Stimulated activated CD4-positive, alpha-beta T cell treated with anti-CD3 and anti-CD28 coated beads, Interleukin-4, amount 100 ng/mL, for 48 hours (primary cell): ENCODE results near the gene GRIN3B.
"Not testable (repeated sequence)": the region's sequence is repeated elsewhere in the genome, so short reads cannot be mapped to it uniquely, and the experiment has no call there.

ENCODE experiments used
- DNase-seq, 2 donors: peaks; one replicate each; pipeline ENCODE4 v3.0.0-alpha.2; 2020; ENCODE audit warnings: low read depth in 2 of 2

Gene GRIN3B, protein sequence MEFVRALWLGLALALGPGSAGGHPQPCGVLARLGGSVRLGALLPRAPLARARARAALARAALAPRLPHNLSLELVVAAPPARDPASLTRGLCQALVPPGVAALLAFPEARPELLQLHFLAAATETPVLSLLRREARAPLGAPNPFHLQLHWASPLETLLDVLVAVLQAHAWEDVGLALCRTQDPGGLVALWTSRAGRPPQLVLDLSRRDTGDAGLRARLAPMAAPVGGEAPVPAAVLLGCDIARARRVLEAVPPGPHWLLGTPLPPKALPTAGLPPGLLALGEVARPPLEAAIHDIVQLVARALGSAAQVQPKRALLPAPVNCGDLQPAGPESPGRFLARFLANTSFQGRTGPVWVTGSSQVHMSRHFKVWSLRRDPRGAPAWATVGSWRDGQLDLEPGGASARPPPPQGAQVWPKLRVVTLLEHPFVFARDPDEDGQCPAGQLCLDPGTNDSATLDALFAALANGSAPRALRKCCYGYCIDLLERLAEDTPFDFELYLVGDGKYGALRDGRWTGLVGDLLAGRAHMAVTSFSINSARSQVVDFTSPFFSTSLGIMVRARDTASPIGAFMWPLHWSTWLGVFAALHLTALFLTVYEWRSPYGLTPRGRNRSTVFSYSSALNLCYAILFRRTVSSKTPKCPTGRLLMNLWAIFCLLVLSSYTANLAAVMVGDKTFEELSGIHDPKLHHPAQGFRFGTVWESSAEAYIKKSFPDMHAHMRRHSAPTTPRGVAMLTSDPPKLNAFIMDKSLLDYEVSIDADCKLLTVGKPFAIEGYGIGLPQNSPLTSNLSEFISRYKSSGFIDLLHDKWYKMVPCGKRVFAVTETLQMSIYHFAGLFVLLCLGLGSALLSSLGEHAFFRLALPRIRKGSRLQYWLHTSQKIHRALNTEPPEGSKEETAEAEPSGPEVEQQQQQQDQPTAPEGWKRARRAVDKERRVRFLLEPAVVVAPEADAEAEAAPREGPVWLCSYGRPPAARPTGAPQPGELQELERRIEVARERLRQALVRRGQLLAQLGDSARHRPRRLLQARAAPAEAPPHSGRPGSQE

DNA sequence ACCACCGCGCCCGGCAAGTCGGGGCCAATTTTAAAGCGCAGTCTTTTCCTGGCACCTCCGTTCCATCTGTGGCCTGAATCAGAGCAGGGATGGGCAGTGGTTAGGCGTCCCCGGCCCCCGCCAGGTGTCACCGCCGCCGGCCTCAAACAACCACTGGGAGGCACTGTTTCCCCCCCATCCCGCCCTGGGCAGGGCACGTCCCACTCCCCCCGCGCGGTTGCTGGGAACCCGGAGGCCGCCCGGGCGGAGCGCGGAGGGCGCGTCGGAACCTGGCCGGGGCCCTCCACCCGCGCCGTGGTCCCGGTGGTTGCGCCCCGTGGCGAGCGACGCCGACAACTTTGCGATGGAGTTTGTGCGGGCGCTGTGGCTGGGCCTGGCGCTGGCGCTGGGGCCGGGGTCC lies at the start of gene GRIN3B:
TSS of gene GRIN3B (plus strand) at position 325 of the 400 bp plus-strand sequence. CDS start at position 344, 19 bp downstream.
- peak; percentile 66 to 70 for DNase-seq

DNA sequence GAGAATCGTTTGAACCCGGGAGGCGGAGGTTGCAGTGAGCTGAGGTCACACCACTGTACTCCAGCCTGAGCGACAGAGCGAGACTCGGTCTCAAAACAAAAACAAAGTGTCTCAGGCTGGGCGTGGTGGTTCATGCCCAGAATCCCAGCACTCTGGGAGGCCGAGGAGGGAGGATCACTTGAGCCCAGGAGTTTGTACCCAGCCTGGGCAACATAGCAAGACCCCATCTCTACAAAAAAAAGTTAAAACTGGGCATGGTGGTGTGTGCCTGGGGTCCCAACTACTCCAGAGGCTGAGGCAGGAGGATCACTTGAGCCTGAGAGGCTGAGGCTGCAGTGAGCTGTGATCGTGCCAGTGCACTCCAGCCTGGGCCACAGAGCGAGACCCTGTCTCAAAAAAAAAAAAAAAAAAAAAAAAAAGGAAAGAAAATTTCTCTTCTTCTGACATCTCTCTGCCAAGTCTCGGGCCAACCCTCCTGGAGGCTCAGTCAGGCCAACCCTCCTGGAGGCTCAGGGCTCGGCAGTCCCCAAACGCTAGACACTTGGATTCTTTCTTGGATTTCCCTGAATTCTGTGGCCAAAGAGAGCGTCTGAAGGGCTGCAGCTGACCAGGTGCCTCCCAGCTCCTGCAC lies 48.1 kb upstream of the GRIN3B start:
- DNase-seq: no peak

DNA sequence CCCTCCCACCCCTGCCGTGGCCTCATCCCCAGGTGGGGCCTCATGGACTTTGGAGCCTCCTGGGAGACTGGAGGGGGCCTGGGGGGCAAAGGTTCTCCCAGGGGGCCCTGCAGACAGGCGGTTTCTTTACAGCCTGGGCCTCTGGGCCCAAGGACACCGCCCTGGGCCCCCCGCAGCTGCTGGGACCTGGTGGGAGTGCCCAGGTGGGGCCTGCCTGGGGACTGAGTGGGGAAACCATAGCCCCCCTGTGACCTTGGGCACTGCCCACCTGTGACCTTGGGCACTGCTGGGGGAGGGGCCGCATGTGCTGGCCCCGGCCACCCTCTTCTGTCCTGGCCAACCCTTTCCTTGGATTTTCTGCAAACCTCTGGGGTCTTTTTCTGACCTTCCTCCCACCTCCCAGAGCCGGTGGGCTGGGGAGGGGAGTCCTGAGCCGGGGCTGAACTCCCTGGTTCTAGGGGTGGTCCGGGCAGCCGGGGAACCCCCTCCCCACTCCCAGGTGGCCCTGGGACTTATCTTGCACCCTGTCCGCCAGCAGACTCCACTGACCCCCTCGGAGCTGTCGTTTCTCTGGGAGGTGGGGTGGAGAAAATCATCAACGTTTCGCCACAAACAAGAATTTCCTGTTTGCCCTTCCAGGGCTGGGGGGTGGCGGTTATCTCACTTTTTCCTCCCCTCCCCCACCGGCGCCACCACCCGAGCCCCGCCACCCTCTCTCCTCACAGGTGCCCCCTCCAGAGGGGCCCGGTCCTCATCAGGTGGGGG lies 47.4 kb upstream of the GRIN3B start:
- DNase-seq: no peak

DNA sequence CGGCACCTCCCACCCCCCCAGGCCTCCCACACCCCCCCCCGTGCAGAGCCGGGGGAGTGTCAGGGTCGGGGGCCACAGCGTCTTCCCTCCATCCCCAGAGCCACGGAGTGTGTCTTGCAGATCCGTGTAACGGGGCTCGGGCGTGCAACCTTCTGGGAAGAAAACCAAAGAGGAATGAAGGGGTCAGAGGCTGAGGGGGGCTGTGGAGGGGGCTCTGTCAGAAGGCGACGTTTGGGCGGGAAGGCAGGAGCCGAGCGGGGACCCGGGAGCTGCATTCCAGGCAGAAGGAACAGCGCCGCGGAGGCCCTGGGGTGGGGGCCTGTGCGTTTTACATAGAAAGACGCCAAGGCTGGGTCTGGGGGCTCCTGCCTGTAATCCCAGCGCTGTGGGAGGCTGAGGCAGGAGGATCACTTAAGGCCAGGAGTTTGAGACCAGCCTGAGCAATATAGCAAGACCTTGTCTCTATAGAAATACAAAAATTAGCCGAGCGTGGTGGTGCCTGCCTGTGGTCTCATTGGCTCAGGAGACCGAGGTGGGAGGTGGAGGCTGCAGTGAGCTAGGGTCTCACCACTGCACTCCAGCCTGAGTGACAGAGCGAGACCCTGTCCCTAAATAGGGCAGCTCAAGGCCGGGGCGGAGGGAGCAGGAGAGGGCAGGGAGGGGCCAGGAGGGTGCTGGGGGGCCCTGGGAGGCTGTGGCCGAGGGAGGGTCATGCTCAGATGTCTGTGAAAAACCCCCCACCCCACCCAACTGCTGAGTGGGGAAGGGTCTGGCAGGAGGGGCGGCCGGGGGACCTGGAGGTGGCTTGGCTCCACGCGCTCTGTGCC lies 46.6 kb upstream of the GRIN3B start:
- DNase-seq: no peak

DNA sequence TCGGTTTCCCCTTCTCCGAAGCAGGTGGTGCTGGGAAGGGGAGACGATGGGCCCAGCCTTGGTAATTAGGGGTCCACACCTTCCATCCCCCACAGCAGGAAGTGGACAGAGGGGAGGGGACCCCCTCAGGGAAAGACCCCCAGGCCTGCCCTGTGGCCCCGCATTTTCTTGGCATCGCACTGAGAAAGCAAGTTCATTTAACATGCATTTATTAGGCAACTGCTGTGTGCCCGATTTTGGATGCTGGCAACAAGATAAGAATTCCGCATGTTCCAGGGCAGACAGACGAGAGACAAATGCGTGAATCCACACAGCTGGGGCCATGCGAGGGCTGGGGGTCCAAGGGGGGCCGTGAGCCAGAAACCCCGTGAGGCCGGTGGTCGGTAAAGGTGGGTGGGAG lies 45.9 kb upstream of the GRIN3B start:
- DNase-seq: no peak

DNA sequence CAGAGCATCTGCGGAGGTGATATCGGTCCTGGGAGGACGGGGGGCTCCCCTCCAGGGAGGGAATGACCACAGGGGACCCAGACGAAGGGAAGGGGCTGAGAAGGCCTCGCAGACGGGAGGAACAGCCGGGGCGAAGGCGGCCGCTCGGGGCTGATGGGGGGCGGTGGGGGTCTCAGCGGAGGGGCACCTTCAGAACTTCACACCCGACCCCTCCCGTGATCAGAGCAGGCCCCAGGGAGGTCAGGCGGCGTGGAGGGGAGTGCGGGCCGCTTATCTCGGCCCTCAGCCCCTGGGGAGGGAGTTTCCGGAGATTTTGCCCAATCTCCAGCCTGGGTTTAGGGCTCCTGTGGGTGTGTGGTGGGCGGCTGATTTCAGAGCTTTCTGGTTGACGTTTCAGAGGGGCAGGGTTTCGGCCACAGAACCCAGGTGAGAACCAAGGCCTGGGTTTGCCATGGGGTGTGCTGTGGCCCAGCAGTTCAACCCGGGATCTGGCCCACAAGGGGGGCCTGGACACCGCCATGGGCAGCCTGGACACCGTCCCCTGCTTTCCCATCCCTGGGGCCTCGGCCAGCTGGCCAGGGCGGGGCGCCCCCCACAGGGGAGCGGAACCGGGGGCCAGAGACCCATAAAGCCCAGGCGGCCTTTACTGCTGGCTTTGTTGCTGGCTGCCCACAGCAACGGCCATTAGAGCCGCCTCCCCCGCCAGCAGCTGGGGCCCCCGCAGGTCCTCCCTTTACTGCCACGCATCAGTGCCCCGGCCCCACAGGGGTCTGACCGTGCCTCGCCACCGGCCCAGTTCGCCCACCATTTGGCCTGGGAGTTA lies 45.3 kb upstream of the GRIN3B start:
- DNase-seq: no peak

DNA sequence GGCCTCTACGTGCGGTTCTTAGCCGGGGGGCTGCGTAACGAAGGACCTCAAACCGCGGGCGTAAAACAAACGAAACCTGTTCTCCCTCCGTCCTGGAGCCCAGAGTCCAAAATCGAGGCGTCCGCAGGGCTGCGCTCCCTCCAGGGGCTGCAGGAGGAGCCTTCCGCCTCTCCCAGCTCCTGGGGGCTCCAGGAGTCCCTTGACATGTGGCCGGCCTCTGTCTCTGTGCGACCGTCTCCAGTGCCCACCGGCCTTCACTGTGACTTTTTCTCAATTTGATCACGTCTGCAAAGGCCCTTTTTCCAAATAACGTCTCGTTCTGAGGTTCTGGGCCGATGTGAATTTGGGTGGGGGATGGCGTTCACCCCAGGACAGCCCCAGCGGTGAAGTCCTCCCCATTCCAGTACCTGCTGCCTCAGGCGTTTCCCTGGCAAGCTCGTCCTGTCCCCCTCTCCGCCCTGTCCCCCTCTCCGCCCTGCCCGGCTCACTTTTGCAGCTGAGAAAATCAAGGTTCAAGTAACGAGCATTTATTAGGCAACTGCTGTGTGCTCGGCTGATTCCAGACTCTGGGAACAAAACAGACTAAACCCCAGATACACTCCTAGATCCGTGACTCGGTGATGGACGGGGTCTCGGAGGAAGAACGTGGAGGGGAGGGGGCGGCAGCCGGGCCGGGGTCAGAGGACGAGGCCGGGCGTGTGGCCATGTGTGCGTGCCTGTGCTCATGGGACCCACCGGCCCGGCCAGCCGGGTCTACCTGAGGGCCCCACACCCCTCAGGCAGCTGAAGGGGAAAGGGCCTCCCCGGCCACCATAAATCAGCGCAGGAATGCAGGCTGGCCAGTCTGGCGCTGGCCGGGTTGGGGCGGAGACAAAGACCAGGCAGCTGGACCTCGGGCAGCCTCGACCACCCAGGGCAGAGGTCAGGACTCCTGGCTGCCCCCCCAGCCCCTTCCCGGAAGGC lies 44.1 kb upstream of the GRIN3B start:
- DNase-seq: no peak

DNA sequence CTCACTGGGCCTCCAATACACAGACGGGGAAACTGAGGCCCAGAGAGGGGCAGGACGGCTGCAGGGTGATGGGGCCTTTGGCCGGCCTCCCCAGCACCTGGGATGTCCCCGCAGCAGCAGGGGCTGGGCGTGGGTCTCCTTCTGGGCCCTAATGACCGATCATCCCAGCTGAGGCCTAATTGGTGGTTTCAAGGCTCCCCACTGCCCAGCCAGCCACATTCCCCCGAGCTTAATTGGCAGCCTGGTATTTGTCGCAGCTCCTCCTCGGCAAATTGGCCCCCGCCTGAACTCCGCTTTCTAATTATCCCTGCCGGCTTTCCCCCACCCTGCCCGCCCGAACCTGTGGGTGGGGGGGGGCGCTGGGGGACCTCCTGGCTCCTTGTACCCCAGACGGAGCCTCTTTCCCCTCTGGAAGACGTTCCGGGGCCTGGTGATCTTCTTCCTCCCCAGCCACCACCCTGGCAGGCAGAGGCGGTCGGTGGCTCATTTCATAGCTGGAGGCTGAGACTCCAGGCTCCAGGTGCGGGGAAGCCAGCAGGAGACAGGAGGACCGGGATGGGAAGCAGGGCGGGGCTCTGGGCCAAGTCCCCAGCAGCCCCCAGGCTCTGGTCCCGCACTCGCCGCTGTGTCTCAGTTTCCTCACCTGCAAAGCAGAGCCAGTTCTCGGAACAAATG lies 43.3 kb upstream of the GRIN3B start:
- DNase-seq: no peak

DNA sequence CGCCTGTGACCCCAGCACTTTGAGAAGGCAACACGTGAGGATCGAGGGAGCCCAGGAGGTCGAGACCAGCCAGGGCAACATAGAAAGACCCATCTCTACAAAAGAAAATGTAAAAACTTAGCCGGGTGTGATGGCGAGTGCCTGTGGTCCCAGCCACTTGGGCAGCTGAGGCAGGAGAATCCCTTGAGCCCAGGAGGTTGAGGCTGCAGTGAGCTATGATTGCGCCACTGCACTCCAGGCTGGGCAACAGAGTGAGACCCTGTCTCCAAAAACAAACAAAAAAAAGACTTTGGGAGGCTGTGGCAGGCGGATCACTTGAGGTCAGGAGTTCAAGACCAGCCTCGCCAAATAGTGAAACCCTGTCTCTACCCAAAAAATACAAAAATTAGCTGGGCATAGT lies 42.6 kb upstream of the GRIN3B start:
- not testable (repeated sequence) for DNase-seq

DNA sequence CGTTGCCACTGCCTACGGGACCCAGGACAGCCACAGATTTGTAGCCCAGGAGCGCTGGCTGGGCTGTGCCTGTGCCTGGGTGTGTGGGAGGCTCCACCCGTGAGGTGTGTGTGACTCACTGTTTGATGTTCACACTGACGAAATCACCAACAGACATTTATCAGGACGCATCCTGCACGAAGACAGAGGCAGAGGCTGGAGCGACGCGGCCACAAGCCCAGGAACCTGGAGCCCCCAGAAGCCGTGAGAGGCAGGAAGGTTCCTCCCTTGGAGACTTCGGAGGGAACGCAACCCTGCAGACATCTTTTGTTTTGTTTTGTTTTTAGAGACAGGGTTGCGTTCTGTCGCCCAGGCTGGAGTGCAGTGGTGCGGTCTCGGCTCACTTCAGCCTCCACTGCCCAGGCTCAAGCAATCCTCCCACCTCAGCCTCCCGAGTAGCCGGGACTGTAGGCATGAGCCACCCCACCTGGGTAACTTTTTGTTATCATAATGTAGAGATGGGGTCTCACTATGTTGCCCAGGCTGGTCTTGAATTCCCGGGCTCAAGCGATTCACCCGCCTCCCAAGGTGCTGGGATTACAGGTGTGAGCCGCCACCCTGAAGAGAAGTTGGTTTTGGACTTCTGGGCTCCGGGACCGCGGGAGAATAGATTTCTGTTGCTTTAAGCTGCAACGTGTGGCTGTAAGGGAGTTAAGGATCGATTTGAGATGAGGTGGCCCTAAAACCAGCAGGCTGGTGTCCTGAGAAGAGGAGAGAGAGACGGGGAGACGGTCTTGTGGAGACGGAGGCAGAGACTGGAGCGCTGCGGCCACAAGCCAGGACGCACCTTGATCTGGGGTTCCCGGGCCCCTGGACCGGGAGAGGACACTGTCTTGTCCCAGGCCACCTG lies 41.0 kb upstream of the GRIN3B start:
- peak; percentile 37 to 40 for DNase-seq

DNA sequence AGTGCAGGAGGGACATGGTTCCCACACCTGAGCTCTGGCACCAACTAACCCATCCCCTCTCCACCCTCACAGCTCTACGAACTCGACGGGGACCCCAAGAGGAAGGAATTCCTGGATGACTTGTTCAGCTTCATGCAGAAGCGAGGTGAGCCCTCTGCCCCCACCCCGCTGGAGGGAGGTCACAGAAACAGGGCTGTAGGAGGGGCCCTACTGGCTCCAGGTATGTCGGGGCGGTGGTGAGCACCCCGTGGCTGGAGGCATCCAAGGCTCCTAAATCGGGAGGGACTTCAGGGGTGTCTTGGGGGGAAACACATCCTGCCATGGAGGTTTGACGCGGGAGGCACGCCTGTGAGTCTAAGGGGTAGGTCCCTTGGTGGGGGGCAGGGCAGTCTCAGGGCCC lies 40.2 kb upstream of the GRIN3B start:
- DNase-seq: no peak

DNA sequence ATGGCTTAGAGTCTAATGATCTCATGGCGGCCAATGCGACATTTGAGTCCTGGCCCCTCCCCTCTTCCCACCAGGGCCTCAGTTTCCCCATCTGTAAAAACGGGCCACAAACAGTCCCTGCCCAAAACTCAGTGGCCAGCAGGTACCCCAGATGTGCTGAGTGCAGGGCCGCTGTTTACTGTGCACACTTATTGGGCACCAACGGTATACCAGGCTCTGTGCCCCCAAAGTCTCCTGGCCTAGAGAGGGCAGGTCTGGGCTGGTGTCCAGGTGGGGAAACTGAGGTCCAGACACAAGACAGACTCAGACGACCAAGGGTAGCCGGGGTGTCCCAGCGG lies 39.6 kb upstream of the GRIN3B start:
- no peak for DNase-seq

DNA sequence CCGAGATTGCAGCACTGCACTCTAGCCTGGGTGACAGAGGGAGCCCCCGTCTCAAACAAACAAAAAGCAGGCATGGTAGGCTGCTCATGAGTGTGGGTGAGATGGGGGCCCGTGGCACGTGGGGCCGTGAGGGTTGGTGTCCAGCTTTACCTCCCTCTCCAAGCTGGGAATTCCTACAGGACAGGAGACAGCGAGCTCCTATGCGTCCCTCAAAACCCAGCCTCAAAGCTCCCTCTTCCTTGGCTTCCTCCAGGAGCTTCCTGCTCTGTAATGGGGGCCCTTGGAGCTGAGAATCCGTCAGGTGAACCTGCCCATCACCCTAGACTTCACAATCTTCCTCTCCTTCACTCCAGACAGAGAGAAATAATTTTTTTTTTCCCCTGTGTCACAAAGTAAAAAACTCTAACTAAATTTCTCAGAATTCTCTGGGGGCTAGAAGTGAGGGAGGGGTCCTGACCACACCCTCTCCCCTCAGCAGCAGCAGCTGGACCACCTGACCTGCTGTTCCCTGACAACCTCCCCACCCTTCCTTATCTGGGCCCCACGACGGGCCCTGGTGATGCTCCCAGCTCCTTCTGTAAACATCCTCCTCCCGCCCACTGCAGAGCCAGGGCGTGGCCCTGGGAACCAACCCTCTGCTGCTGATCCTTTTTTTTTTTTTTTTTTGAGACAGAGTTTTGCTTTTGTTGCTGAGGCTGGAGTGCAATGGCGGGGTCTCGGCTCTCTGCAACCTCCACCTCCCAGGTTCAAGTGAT lies 38.2 kb upstream of the GRIN3B start:
- no peak for DNase-seq

DNA sequence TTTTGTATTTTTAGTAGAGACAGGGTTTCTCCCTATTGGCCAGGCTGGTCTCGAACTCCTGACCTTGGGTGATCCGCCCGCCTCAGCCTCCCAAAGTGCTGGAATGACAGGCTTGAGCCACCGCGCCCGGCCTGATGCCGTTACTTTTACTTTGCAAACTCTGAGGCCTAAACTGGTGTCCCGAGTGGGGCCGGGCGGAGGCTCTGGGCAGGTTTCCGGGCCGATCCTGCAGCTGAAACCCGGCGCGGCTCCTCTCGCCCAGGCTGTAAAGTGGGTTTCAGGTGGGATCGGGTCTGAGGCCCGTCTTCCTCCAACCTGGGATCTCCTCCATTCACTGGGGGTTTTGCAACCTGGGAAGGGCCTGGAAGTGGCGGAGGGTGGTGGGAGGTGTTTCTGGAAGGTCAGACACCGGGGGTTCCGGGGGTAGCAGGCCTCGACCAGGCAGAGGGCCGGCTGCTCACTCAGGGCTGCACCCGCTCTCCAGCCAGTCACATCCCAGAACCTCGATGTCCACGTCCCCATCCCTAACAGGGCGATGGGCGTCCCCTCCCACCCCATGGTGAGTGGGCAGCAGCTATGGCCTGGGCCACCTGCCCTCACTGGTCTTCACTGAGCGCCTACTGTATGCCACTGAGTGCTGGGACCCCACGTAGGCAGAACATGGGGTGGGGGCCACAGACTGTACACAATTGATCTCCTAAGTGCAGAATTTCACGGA lies 37.4 kb upstream of the GRIN3B start:
- no peak for DNase-seq

DNA sequence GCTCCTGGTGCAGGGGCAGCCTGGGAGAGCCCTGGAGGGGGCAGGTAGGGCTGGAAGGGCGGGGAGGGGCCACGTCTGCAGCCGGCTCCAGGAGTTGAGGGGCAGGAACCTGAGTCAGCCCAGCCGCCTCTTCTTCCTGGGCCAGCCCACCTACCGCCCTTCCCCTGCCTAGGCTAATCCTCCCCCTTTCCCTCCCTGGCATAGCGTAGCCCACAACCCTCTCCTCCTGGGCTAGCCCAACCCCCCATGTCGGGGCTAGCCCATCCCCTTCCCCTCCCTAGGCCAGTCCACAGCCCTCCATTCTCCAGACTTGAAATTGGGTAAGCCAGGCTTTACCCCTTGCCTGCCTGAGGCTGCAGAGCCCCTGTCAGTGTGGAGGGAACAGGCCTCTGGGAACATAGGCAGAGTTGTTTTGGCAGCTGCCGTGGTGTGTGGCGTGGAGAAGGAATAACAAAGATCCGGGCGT lies 36.7 kb upstream of the GRIN3B start:
- DNase-seq: no peak
